Stomach (tissue), 9 donors: ENCODE data around the gene SIGLEC6. TPM values are rescaled to one million over a fixed set of nuclear protein-coding genes. Genes with fewer than 3 reads are reported as not detected.

Experiments
- DNase-seq, 2 donors: peaks; one replicate each; pipeline versions ENCODE4 v3.0.0 to v3.0.0-alpha.2; 2013 to 2019
- H3K27ac ChIP-seq, 5 donors: fragments of 200-600 bp in 4 of 5; sonication (generic) in 4 of 5; one replicate each; pipeline ENCODE4 v1.5.1; 2013 to 2019; ENCODE audit warnings: mild to moderate bottlenecking in 1 of 5, moderate library complexity in 1 of 5
- H3K27me3 ChIP-seq, 3 donors: fragments of 200-600 bp; sonication (generic); one replicate each; pipeline ENCODE4 v1.5.1; 2017 to 2019; ENCODE audit warnings: mixed run types in 1 of 3
- H3K36me3 ChIP-seq, 4 donors: fragments of 200-600 bp; sonication (generic); 1 replicate in 3 of 4; 2 replicates in 1 of 4; pipeline ENCODE4 v1.5.1; 2016 to 2019
- H3K4me1 ChIP-seq, 4 donors: fragments of 200-600 bp; sonication (generic); one replicate each; pipeline ENCODE4 v1.5.1; 2016 to 2019
- H3K4me3 ChIP-seq, 4 donors: fragments of 200-600 bp; sonication (generic) in 3 of 4; one replicate each; pipeline ENCODE4 v1.5.1; 2016 to 2019; ENCODE audit warnings: mild to moderate bottlenecking in 1 of 4
- H3K9me3 ChIP-seq, 4 donors: fragments of 200-600 bp; sonication (generic); one replicate each; pipeline ENCODE4 v1.5.1; 2016 to 2019
- EP300 ChIP-seq: sonication (generic); formaldehyde crosslinking; IDR thresholded peaks from one replicate; pipeline ENCODE4 v1.6.1; 2017; ENCODE audit warnings: antibody characterized with exemption
- POLR2A ChIP-seq, 4 donors: fragments of 450-650 bp; IDR thresholded peaks; one replicate each; pipeline ENCODE4 v1.6.1; 2016; ENCODE audit warnings: antibody characterized with exemption in 4 of 4, control low read depth in 2 of 4, mild to moderate bottlenecking in 1 of 4, moderate library complexity in 1 of 4
- POLR2AphosphoS5 ChIP-seq, 3 donors: sonication (generic); formaldehyde crosslinking; IDR thresholded peaks; one replicate each; pipeline ENCODE4 v1.6.1; 2016; ENCODE audit warnings: antibody characterized with exemption in 3 of 3
- WGBS, 5 donors: extraction: QIAGEN DNeasy Blood & Tissue Kit in 3 of 5; methylation state at CpG; one replicate each; pipeline versions ENCODE4 v1.1.5 to v1.1.7; 2013 to 2018; 5-methylcytosine and 5-hydroxymethylcytosine counted together
- intact Hi-C: fragments of 100-400 bp; cut with DNase I; formaldehyde crosslinking; loops from one replicate; pipeline ENCODE4 v1.15.1; 2023; ENCODE audit warnings: low total_unique reads
- polyA plus RNA-seq, 3 donors: library from polyadenylated mRNA; stranded (reverse); fragments of 200-250 nt; gene quantifications; one replicate each; pipeline ENCODE4 v1.2.3, GENCODE V29; 2013
- total RNA-seq, 5 donors: library from RNA; depleted of rRNA; stranded (reverse); fragments of >200 nt; gene quantifications; one replicate each; pipeline versions ENCODE4 v1.1.0 to v1.2.3, GENCODE V29; 2014 to 2016
- TF ChIP-seq, protein P1 (sequence below), 7 experiments: fragments of 450-650 bp in 4 of 7; fragments of 200-600 bp in 3 of 7; sonication (generic) in 3 of 7; IDR thresholded peaks; one replicate each; pipeline ENCODE4 v1.5.1; 2016 to 2019; ENCODE audit warnings: antibody characterized with exemption in 7 of 7, control low read depth in 2 of 7, mild to moderate bottlenecking in 1 of 7
- donor health status: healthy with polysubstance abuse.
- donor health status: Bipolar disorder and iron deficiency.
- donor health status: healthy.

The SIGLEC6 gene
- total and polyA plus RNA-seq, 8 donors: 0.50 to 7.1 (median 2.4) TPM; not detected in 5

DNA sequence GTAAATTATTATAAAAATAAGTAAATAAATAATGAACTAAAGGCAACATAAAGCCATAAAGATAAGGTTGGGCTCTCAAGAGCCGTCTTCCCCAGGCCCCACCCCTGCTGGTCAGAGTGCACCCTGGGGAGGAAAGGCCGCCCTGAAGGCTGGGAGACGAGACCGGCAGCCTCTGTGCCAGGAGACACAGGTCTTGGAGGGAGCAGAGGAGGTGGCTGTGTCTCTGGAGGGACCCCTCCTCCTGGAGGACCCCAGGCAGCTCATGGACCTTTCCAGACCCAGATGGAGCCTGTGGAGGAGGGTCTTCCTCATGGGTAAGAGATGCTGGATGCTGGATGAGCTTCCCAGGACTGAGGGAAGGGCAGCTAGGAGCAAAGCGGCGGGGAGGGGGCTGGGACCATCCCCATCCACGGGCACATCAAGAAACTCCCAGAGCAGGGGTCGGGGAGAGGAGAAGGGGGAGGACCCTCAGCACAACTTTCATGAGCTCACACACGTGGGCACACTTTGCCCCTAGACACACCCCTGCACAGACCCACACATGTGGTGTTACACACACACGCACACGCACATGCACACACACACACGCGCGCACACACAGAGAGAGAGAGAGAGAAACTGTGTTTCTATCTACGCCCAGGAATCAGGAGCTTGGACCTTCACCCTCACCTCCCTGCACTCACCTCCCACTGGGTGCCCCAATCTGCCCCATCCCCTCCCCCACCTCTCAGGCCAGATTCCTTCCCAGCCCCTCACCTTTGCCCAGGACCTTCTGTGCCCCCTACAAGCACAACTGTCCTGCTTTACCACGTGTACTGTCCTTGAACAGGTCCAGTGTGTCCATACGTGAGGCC, 52.9 kb downstream of the SIGLEC6 start, which contains the start of gene CEACAM18:
Gene CEACAM18 (plus strand): TSS at position 159 of the 854 bp plus-strand sequence.
- 54 to 65% (median 59%) methylated on average over 13 to 17 of the region's 17 CpGs for WGBS, 5 donors
- intact Hi-C loops: no loop called here
- no peak for TF ChIP-seq POLR2AphosphoS5 (IDR thresholded peaks at IDR 0.05)
- no peak for TF ChIP-seq POLR2A (IDR thresholded peaks at IDR 0.05)
- TF ChIP-seq EP300: no peak
- TF ChIP-seq, protein P1, sequence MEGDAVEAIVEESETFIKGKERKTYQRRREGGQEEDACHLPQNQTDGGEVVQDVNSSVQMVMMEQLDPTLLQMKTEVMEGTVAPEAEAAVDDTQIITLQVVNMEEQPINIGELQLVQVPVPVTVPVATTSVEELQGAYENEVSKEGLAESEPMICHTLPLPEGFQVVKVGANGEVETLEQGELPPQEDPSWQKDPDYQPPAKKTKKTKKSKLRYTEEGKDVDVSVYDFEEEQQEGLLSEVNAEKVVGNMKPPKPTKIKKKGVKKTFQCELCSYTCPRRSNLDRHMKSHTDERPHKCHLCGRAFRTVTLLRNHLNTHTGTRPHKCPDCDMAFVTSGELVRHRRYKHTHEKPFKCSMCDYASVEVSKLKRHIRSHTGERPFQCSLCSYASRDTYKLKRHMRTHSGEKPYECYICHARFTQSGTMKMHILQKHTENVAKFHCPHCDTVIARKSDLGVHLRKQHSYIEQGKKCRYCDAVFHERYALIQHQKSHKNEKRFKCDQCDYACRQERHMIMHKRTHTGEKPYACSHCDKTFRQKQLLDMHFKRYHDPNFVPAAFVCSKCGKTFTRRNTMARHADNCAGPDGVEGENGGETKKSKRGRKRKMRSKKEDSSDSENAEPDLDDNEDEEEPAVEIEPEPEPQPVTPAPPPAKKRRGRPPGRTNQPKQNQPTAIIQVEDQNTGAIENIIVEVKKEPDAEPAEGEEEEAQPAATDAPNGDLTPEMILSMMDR (IDR thresholded peaks at IDR 0.05): no peak

DNA sequence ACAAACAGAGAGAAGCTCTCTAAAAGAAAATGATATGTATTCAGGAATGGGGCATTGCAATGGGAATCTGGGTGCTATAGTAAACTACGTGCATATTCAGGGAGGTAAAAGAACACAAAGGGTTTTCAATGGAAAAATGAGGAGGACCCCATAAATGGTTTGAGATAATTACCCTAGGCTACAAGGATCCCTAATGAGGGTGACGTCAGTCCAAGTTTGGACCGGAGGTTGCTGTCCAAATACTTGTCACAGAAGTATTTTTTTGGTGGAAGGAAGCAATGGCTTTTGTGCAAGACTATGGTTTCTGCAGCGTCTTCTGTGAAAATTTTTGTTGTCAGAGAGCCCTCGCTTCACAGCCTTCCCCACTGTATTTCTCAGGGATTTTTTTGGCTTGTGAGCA, 54.1 kb downstream of the SIGLEC6 start:
- H3K27me3 ChIP-seq: peaks cover 0 to 50% (median 16%) of the 10 kb centered on the region in 3 donors
- H3K9me3 ChIP-seq: no peaks in the 10 kb centered on the region
- H3K4me1 ChIP-seq: peaks cover 0 to 16% (median 0%) of the 10 kb centered on the region in 4 donors
- no peaks in the 10 kb centered on the region for H3K36me3 ChIP-seq
- WGBS, 5 donors: 66 to 74% (median 70%) methylated on average over 5 of the region's 5 CpGs
- TF ChIP-seq EP300 (no peak), POLR2A (IDR thresholded peaks at IDR 0.05) (no peak), POLR2AphosphoS5 (IDR thresholded peaks at IDR 0.05) (no peak)
- TF ChIP-seq, protein P1 (IDR thresholded peaks at IDR 0.05): no peak
- no peak for DNase-seq
- intact Hi-C loops: no loop called here
- H3K4me3 ChIP-seq: no peak overlapping the region
- H3K27ac ChIP-seq: no peak overlapping the region

More for the DNA sequence above, 52.9 kb downstream of the SIGLEC6 start, which contains the start of gene CEACAM18:
- Histone ChIP-seq H3K9me3 (no peaks in the 10 kb centered on the region), H3K27ac (no peak within 1 kb of the TSS), H3K4me3 (no peak within 1 kb of the TSS), H3K4me1 (peaks cover 0 to 11% (median 0%) of the 10 kb centered on the region in 4 donors), H3K36me3 (no peaks in the 10 kb centered on the region), H3K27me3 (peaks cover 0 to 52% (median 16%) of the 10 kb centered on the region in 3 donors)
- DNase-seq: peak in 1 of 2 donors; percentile 28

DNA sequence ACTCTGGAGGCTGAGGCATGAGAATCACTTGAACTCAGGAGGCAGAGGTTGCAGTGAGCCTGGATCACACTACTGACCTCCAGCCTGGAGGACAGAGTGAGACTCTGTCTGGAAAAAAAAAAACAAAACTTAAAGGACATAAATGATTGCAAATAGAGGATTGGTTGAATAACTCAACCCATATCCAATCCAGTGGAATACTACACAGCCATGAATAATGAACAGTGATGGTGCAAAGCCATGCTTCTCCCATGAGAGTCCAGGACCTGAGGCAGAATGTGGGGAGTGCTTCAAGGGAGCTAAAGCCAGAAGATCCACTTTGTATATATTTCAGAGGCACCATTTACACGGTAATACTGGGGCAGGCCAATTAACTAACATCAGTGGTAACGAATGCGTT, 55.3 kb downstream of the SIGLEC6 start:
- Histone ChIP-seq H3K36me3 (no peaks in the 10 kb centered on the region), H3K4me3 (no peak overlapping the region), H3K9me3 (no peaks in the 10 kb centered on the region), H3K4me1 (peaks cover 0 to 16% (median 0%) of the 10 kb centered on the region in 4 donors), H3K27ac (peak overlapping the region in 1 of 5 donors; percentile 60), H3K27me3 (peaks cover 0 to 49% (median 16%) of the 10 kb centered on the region in 3 donors)
- WGBS, 5 donors: 76 to 95% (median 86%) methylated on average over 3 of the region's 3 CpGs
- no peak for DNase-seq
- no peak for TF ChIP-seq POLR2A (IDR thresholded peaks at IDR 0.05)
- TF ChIP-seq, protein P1 (IDR thresholded peaks at IDR 0.05): no peak
- no peak for TF ChIP-seq POLR2AphosphoS5 (IDR thresholded peaks at IDR 0.05)
- TF ChIP-seq EP300: no peak
- intact Hi-C loops: no loop called here

DNA sequence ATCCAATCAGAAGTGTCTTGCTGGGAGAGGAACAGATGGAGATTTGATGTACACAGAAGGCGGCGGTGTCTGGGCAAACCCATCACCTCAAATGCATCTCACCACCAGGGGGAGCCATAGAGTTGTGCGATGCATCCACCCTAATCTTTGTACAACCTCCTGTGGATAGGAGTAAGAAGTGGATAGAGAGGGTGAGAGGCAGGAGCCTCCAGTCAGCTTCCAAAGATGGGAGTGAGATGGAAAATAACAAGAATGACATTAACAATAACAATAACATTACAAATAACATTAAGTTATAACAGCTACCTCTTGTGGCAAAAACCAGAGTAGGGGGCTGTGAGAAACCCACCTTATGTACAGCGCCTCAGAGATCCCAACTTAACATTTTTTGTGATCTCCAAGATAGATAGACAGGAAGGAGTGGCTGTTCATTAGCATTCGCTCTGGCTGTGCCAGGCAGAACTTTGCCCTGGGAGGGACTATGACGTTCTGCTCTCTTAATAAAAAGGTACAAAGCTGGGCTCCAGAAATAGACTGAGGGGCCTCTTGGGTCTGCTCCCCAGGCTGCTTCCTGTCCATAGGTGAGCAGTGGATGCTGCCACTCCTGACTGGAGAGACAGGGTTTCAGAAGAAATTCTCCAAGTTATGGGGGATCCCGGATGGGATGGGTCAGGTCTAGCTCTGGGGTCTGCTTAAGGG, 58.3 kb downstream of the SIGLEC6 start:
- DNase-seq: peak; percentile 86 to 87
- Histone ChIP-seq H3K36me3 (no peaks in the 10 kb centered on the region), H3K9me3 (no peaks in the 10 kb centered on the region), H3K4me1 (peaks cover 0 to 16% (median 0%) of the 10 kb centered on the region in 4 donors), H3K27me3 (peaks cover 0 to 43% (median 8%) of the 10 kb centered on the region in 3 donors), H3K27ac (peak overlapping the region in 1 of 5 donors; percentile 27), H3K4me3 (no peak overlapping the region)
- intact Hi-C loops: loop anchor here (5.0 kb wide), 1 partner anchor 184 kb away; no protein-coding TSS in a partner anchor
- WGBS, 5 donors: 23 to 30% (median 26%) methylated on average over 7 of the region's 7 CpGs
- TF ChIP-seq POLR2A (IDR thresholded peaks at IDR 0.05) (no peak), POLR2AphosphoS5 (IDR thresholded peaks at IDR 0.05) (peak in 1 of 3 donors; percentile 12), EP300 (no peak)
- TF ChIP-seq, protein P1 (IDR thresholded peaks at IDR 0.05): peak in 5 of 7 experiments; percentile 58 to 92 (median 75)
